Fibroblast of gingiva (primary cell): Measurements from ENCODE around the gene PON1.

Source experiments
- DNase-seq: peaks from one replicate; pipeline ENCODE4 v3.0.0-alpha.2; 2011; ENCODE audit warnings: low read depth

Gene PON1

DNA sequence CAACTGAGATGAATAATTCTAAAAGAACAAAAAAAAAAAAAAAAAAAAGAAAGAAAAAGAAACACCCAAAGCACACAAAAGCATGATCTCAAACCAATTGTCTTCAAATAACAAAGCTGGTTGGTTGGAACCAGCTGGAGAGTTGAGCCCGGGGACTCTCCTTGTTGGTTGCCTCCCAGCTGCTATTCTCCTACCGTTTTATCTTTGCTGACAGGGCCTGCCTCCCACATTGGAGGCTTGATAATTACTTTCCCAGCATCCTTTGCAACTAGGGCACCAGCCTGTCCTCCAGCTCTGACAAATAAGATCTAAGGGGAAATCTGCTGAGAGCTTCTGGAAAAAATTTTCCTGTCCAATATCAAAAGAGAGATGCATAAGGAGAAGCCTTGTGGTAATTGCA is 6.8 kb downstream of the PON1 start:
- DNase-seq: no peak

GRCh38 chr7:95316588-95316987 is 7.7 kb downstream of the PON1 start:
- DNase-seq: no peak

DNA sequence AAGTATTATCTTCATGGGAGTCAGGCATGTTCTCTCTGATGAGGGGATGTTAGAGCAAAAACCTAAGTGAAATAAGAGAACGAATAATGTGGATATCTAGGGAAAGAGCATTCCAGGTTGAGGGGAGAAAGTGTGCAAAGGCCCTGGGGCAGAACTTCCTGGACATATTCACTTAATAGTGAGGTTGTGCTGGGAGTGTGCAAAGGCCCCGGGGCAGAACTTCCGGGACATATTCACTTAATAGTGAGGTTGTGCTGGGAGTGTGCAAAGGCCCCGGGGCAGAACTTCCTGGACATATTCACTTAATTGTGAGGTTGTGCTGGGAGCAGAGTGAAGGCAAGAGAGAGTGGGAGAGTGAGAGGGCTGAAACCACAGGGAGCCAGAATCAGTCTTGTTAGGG is 11.8 kb downstream of the PON1 start:
- no peak for DNase-seq

DNA sequence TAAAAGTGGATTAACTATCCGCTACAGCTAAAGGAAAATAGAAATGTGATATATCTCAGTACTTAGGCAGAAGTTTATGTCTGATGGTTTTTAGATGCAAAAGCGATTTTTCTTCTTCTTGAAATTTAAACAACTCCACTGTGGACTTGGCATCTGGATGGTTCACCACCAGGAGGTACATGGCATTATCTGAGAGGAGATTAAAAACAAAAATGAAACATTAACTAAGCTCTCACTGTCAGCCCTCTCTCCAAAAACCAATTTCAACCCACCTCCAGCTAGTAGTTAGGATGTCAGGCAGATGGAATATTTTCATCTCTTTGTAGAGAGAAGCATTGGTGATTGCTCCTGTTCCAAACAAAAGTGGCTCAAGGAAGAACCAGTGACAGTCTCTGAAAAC is 12.9 kb downstream of the PON1 start:
- DNase-seq: no peak

GRCh38 chr7:95309951-95310350 is 14.4 kb downstream of the PON1 start:
- no peak for DNase-seq

DNA sequence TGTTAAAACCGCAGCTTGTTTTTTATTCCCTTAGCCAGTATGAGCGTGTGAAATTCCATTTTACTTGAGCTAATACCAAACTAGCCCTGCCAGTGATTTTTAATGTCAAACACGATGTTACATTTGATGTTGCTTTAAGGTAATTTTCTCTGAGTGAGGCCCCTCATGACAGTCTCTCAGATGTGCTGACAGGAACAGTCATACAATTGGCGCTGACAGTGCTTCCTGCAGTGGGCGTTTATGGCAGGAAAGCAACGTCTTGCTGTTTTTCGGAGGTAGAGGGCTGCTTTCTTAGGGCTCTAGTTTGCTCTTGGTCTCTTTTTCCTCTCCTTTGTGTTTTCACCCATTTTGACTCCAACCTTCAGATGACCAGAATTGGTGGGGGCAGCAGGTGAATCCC is 19.3 kb downstream of the PON1 start:
- no peak for DNase-seq

- no peak for DNase-seq
These were observed 21.1 kb downstream of the PON1 start for GRCh38 chr7:95303013-95303905.

- DNase-seq: no peak
These were observed 26.2 kb downstream of the PON1 start for GRCh38 chr7:95298091-95298490.

- no peak for DNase-seq
These were observed 27.3 kb downstream of the PON1 start for GRCh38 chr7:95297041-95297440.

DNA sequence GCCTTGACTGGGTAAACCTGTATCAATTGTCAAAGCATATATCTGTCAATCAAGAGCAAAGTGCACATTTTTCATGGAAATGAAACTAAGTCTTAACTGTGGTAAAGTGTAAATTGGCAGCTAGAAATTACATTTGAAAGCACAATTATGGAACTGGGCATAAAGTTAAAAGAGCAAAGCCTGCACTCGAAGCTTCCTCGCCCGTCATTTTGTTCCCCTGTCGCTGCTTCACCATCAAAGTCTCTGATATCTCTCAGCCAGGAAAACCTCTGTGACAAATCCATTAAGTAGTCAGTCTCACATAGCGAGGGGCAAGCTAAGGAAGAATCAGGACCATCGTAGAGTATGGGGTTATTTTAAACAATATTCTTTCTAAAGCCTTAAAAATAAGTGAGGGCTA is 27.9 kb downstream of the PON1 start:
- no peak for DNase-seq

- DNase-seq: no peak
These were observed 28.9 kb downstream of the PON1 start for GRCh38 chr7:95295397-95295796.

GRCh38 chr7:95290166-95290830 is 34.0 kb downstream of the PON1 start:
- no peak for DNase-seq

DNA sequence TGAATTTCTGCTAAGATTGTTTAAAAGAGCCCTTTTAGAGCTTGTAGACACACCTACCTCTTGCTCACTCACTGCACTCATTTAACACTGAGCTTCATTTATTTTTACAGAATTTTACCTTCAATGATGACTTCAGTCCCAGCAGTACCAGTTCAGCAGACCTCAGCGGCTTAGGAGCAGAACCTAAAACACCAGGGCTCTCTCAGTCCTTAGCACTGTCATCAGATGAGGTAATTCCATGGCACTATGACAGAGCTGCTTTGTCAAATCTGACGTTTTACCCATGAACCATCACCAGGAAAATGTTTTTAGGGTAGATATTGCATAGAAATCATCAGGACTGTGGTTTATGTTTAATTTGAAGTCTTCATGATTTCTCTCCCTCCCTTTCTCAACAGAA is 38.2 kb downstream of the PON1 start:
- no peak for DNase-seq

DNA sequence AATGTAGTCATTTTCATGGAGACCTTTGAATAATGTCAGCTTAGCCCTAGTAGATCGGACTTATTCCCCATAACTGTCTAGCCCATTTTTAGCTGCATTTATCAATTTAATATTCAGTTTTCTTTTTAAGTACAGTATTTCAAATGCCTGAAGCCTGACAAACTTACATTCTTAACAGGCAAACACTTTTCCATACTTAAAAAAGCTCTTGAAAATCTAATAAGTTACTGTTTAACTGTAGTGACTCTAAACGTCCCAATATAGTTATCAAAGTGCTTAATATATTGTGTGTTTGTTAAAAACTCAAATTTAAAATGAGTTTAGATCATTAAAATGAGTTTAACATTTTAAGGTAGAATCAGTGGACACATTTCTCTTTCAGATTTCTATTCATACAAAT is 44.9 kb downstream of the PON1 start:
- DNase-seq: no peak

- no peak for DNase-seq
These were observed 48.2 kb downstream of the PON1 start for GRCh38 chr7:95276114-95276513.

DNA sequence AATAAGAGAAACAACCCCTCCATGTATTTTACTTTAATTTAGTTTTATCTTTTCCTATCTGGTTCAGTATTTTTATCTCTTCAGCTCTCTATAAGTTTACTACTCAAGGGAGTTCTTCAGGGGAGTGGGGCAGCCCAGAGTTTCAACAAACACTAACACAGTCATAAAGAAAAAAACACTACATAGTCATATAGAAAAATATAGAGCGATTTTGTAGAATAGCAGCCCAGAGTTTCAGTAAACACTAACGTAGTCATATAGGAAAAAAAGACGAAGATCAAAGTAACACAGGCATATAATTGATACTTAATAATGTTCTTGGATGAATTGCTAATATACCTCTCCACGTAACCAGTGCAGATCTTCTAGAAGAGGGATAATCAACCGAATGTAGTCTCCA is 54.7 kb downstream of the PON1 start:
- no peak for DNase-seq

- DNase-seq: no peak
These were observed 56.6 kb downstream of the PON1 start for GRCh38 chr7:95267754-95268153.

GRCh38 chr7:95265634-95266033 is 58.7 kb downstream of the PON1 start:
- no peak for DNase-seq

GRCh38 chr7:95264363-95264891 is 59.9 kb downstream of the PON1 start:
- DNase-seq: peak; percentile 62

- DNase-seq: no peak
These were observed 60.5 kb downstream of the PON1 start for GRCh38 chr7:95263785-95264362.

- DNase-seq: no peak
These were observed 61.5 kb downstream of the PON1 start for GRCh38 chr7:95262875-95263274.

- DNase-seq: no peak
These were observed 62.4 kb downstream of the PON1 start for GRCh38 chr7:95261895-95262415.

DNA sequence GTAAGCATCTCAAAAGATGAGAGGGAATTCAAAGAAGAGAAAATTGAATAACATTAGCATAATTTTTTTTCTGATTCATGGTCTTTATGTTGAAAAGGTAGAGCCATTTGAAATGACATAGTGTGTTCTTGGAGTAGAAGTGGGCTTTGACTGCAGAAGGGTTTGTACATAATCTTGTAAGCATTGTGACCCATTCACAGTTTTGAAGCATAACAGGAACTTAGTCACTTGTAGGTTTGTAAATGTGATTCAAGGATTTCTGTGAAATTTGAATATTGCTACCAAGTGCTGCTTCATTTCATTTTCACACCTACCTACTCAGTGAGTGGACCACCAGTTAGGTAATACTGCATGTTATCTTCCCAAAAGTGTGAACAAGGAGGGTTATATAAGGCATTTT is 68.6 kb downstream of the PON1 start:
- DNase-seq: no peak
